H9 (cell line): Measurements from ENCODE around the gene USP35. TPM values are rescaled to one million over a fixed set of nuclear protein-coding genes. Genes with fewer than 3 reads are reported as not detected.

Experiments
- DNase-seq: peaks from one replicate; pipeline ENCODE4 v3.0.0-alpha.2; 2017
- H2AFZ ChIP-seq: one replicate; pipeline ENCODE4 v1.6.1; 2013; ENCODE audit warnings: mild to moderate bottlenecking, low read length, control low read depth, moderate library complexity
- H2AK5ac ChIP-seq: 2 replicates; pipeline ENCODE4 v1.6.1; 2013; ENCODE audit warnings: low read length, control low read depth, mixed read lengths; ENCODE audit not compliant: insufficient read length
- H2BK120ac ChIP-seq: one replicate; pipeline ENCODE4 v1.6.1; 2013; ENCODE audit warnings: low read depth, mild to moderate bottlenecking, low read length, control low read depth, inconsistent platforms; ENCODE audit not compliant: poor library complexity, severe bottlenecking
- H2BK12ac ChIP-seq: 2 replicates; pipeline ENCODE4 v1.6.1; 2013; ENCODE audit warnings: low read length, control low read depth, mixed read lengths, low read depth; ENCODE audit not compliant: insufficient read length
- H2BK15ac ChIP-seq: 2 replicates; pipeline ENCODE4 v1.6.1; 2013; ENCODE audit warnings: low read depth, low read length, control low read depth
- H2BK20ac ChIP-seq: one replicate; pipeline ENCODE4 v1.6.1; 2013; ENCODE audit warnings: low read depth, mild to moderate bottlenecking, low read length, control low read depth, inconsistent platforms; ENCODE audit not compliant: poor library complexity, severe bottlenecking
- H2BK5ac ChIP-seq: 2 replicates; pipeline ENCODE4 v1.6.1; 2013; ENCODE audit warnings: low read length, control low read depth, mixed read lengths; ENCODE audit not compliant: insufficient read length
- H3K14ac ChIP-seq: 2 replicates; pipeline ENCODE4 v1.6.1; 2013; ENCODE audit warnings: low read length, control low read depth; ENCODE audit not compliant: insufficient read depth
- H3K18ac ChIP-seq: 2 replicates; pipeline ENCODE4 v1.6.1; 2013; ENCODE audit warnings: low read depth, mild to moderate bottlenecking, mixed read lengths, low read length, control low read depth; ENCODE audit not compliant: insufficient read length
- H3K23ac ChIP-seq: 2 replicates; pipeline ENCODE4 v1.6.1; 2013; ENCODE audit warnings: low read length, control low read depth, mixed read lengths, low read depth; ENCODE audit not compliant: insufficient read length
- H3K23me2 ChIP-seq: 2 replicates; pipeline ENCODE4 v1.6.1; 2013; ENCODE audit warnings: low read depth, mild to moderate bottlenecking, mixed read lengths, low read length, control low read depth; ENCODE audit not compliant: insufficient read length, poor library complexity, severe bottlenecking
- H3K27ac ChIP-seq: 2 replicates; pipeline ENCODE4 v1.5.1; 2013; ENCODE audit warnings: low read length, control low read depth, mixed read lengths, low read depth; ENCODE audit not compliant: insufficient read length
- H3K27me3 ChIP-seq: 2 replicates; pipeline ENCODE4 v1.6.1; 2013; ENCODE audit warnings: low read length, control low read depth, inconsistent platforms; ENCODE audit not compliant: insufficient read depth
- H3K4ac ChIP-seq: 2 replicates; pipeline ENCODE4 v1.6.1; 2013; ENCODE audit warnings: low read depth, mild to moderate bottlenecking, control low read depth, inconsistent platforms, low read length, moderate library complexity
- H3K4me1 ChIP-seq: 2 replicates; pipeline ENCODE4 v1.6.1; 2013; ENCODE audit warnings: low read length, control low read depth, inconsistent platforms; ENCODE audit not compliant: insufficient read depth
- H3K4me2 ChIP-seq: 2 replicates; pipeline ENCODE4 v1.6.1; 2013; ENCODE audit warnings: low read length, control low read depth, mixed read lengths; ENCODE audit not compliant: insufficient read length, insufficient read depth
- H3K56ac ChIP-seq: 2 replicates; pipeline ENCODE4 v1.6.1; 2013; ENCODE audit warnings: low read depth, mild to moderate bottlenecking, mixed read lengths, low read length, control low read depth; ENCODE audit not compliant: insufficient read length
- H3K79me1 ChIP-seq: 2 replicates; pipeline ENCODE4 v1.6.1; 2013; ENCODE audit warnings: low read depth, mild to moderate bottlenecking, moderate library complexity, low read length, control low read depth, inconsistent platforms; ENCODE audit not compliant: insufficient read depth, poor library complexity, severe bottlenecking
- H3K79me2 ChIP-seq: 2 replicates; pipeline ENCODE4 v1.6.1; 2013; ENCODE audit warnings: low read length, control low read depth, inconsistent platforms; ENCODE audit not compliant: insufficient read depth
- H3K9ac ChIP-seq: 2 replicates; pipeline ENCODE4 v1.6.1; 2013; ENCODE audit warnings: low read length, control low read depth, mixed read lengths; ENCODE audit not compliant: insufficient read length; ENCODE audit errors: extremely low read depth
- H3K9me3 ChIP-seq: one replicate; pipeline ENCODE4 v1.6.1; 2013; ENCODE audit warnings: low read depth, low read length, inconsistent platforms; ENCODE audit not compliant: control insufficient read depth
- H3T11ph ChIP-seq: one replicate; pipeline ENCODE4 v1.6.1; 2013; ENCODE audit warnings: mild to moderate bottlenecking, low read length, control low read depth, inconsistent platforms
- H4K20me1 ChIP-seq: one replicate; pipeline ENCODE4 v1.6.1; 2013; ENCODE audit not compliant: control insufficient read depth, insufficient read length, insufficient read depth
- H4K5ac ChIP-seq: 2 replicates; pipeline ENCODE4 v1.6.1; 2013; ENCODE audit warnings: low read depth, mild to moderate bottlenecking, mixed read lengths, low read length, control low read depth; ENCODE audit not compliant: insufficient read length
- H4K8ac ChIP-seq: replicated peaks from 2 replicates; pipeline ENCODE4 v1.6.1; 2013; ENCODE audit warnings: low read length, control low read depth, mixed read lengths, low read depth; ENCODE audit not compliant: insufficient read length
- H4K91ac ChIP-seq: 2 replicates; pipeline ENCODE4 v1.6.1; 2013; ENCODE audit warnings: low read depth, mild to moderate bottlenecking, moderate library complexity, mixed read lengths, low read length, control low read depth; ENCODE audit not compliant: insufficient read length
- H3K27ac Mint-ChIP-seq, 3 experiments: 2 replicates in 2 of 3; 3 replicates in 1 of 3; pipeline ENCODE4 v1.8.0; 2020 to 2021; ENCODE audit warnings: mixed read lengths in 3 of 3, mild to moderate bottlenecking in 1 of 3, moderate library complexity in 1 of 3
- H3K27me3 Mint-ChIP-seq: 2 replicates; pipeline ENCODE4 v1.8.0; 2021; ENCODE audit warnings: low read depth, mild to moderate bottlenecking, moderate library complexity, mixed read lengths
- H3K36me3 Mint-ChIP-seq, 3 experiments: 2 replicates in 2 of 3; 3 replicates in 1 of 3; pipeline ENCODE4 v1.8.0; 2020 to 2021; ENCODE audit warnings: low read depth in 3 of 3, mixed read lengths in 3 of 3; ENCODE audit not compliant: insufficient read depth in 1 of 3
- H3K4me1 Mint-ChIP-seq, 2 experiments: 2 replicates each; pipeline ENCODE4 v1.8.0; 2020; ENCODE audit warnings: mixed read lengths in 2 of 2
- H3K4me3 Mint-ChIP-seq, 2 experiments: 2 replicates in 1 of 2; 3 replicates in 1 of 2; pipeline ENCODE4 v1.8.0; 2020 to 2021; ENCODE audit warnings: mild to moderate bottlenecking in 2 of 2, mixed read lengths in 2 of 2, moderate library complexity in 1 of 2
- H3K9me3 Mint-ChIP-seq, 2 experiments: 2 replicates in 1 of 2; 3 replicates in 1 of 2; pipeline ENCODE4 v1.8.0; 2020; ENCODE audit warnings: mild to moderate bottlenecking in 2 of 2, mixed read lengths in 2 of 2, moderate library complexity in 1 of 2
- WGBS: extraction: QIAGEN DNeasy Blood & Tissue Kit; methylation state at CpG from one replicate; pipeline ENCODE4 v1.1.7; 2013; ENCODE audit warnings: missing lambda C conversion rate, low lambda C conversion rate, mixed read lengths; ENCODE audit not compliant: insufficient read length; ENCODE audit errors: extremely low coverage; 5-methylcytosine and 5-hydroxymethylcytosine counted together
- total RNA-seq: library from RNA; stranded (reverse); gene quantifications from 2 replicates; pipeline ENCODE4 v1.2.1, GENCODE V29; 2021
- TF ChIP-seq, protein P1 (sequence below): fragments of 200-600 bp; sonication (generic); conservative IDR thresholded peaks from 3 replicates; pipeline ENCODE4 v1.8.0; 2021; ENCODE audit warnings: antibody characterized with exemption, mild to moderate bottlenecking

Gene USP35
- total RNA-seq, 1 experiment from 2014 or later, result 6.8 TPM

DNA sequence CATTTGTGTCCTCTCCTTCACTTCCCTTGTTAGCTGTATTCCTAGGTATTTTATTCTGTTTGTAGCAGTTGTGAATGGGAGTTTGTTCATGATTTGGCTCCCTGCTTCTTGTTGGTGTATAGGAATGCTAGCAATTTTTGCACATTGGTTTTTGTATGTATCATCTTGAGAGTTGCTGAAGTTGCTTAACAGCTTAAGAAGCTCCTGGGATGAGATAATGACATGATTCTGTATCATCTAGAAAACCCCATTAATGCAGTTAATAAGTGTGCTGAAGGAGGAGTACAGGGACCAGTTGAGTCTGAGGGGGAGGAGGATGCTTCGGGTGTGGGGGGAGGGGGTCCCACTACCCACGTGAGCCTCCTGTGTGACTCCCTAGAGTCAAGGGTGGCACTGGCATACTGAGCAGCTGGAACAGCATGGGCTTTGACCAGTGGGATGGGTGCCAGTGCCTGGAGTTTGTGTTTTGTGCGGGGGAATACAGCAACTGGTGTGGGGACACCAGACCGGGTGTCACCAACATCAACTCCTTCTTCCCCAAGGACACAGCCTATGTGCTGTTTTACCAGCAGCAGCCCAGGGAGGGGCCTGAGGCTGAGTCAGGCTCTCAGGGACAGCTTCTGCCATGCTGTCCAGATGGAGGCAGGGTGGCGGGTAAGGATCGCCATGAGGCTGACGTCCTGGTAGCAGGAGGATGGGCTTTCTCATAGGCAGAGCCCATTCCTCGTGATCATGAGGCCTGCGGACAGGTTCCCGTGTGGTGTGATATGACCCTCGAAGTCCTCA lies 24.1 kb downstream of the USP35 start:
- no peaks in the 10 kb centered on the region for H3K9me3 ChIP-seq

More for the DNA sequence above, 24.1 kb downstream of the USP35 start:
- Histone ChIP-seq H3K56ac (no peak overlapping the region), H3K9ac (no peak overlapping the region), H4K5ac (no peak overlapping the region), H3K4ac (no peak overlapping the region), H3K23ac (no peak overlapping the region), H2AFZ (no peak overlapping the region), H3T11ph (no peak overlapping the region), H2AK5ac (no peak overlapping the region), H3K18ac (no peak overlapping the region), H3K23me2 (no peaks in the 10 kb centered on the region), H3K79me1 (no peaks in the 10 kb centered on the region), H2BK15ac (no peak overlapping the region), H2BK12ac (no peak overlapping the region), H3K4me1 (no peaks in the 10 kb centered on the region), H3K14ac (no peak overlapping the region), H3K27ac (no peak overlapping the region), H2BK120ac (no peak overlapping the region), H2BK5ac (no peak overlapping the region), H2BK20ac (no peak overlapping the region), H4K20me1 (no peaks in the 10 kb centered on the region), H3K79me2 (no peaks in the 10 kb centered on the region), H3K27me3 (no peaks in the 10 kb centered on the region), H3K4me2 (no peak overlapping the region), H4K8ac (no peak overlapping the region), H4K91ac (no peak overlapping the region)
- Mint-ChIP-seq H3K36me3 (peaks cover 11 to 27% (median 22%) of the 10 kb centered on the region in 3 experiments), H3K27me3 (no peaks in the 10 kb centered on the region; the same call in 1 of the 2 replicates), H3K9me3 (no peaks in the 10 kb centered on the region), H3K4me3 (no peak overlapping the region), H3K4me1 (peaks cover 3 to 5% of the 10 kb centered on the region in 2 experiments; a peak in 2 of 4 replicates), H3K27ac (no peak overlapping the region)
- no peak for DNase-seq
- WGBS, result no CpG with 5 or more reads among the region's 11 CpGs
- TF ChIP-seq, protein P1, sequence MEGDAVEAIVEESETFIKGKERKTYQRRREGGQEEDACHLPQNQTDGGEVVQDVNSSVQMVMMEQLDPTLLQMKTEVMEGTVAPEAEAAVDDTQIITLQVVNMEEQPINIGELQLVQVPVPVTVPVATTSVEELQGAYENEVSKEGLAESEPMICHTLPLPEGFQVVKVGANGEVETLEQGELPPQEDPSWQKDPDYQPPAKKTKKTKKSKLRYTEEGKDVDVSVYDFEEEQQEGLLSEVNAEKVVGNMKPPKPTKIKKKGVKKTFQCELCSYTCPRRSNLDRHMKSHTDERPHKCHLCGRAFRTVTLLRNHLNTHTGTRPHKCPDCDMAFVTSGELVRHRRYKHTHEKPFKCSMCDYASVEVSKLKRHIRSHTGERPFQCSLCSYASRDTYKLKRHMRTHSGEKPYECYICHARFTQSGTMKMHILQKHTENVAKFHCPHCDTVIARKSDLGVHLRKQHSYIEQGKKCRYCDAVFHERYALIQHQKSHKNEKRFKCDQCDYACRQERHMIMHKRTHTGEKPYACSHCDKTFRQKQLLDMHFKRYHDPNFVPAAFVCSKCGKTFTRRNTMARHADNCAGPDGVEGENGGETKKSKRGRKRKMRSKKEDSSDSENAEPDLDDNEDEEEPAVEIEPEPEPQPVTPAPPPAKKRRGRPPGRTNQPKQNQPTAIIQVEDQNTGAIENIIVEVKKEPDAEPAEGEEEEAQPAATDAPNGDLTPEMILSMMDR, result no peak
